HG02840 (cell line): ENCODE measurements around the gene SRSF3.

ENCODE experiments used
- ATAC-seq: cut with Tn5 transposase; IDR thresholded peaks from one replicate; pipeline ENCODE4 v1.9.1; 2021; ENCODE audit warnings: mild to moderate bottlenecking, moderate library complexity, moderate number of reproducible peaks; ENCODE audit not compliant: unreplicated experiment, low FRiP score

The SRSF3 gene

DNA sequence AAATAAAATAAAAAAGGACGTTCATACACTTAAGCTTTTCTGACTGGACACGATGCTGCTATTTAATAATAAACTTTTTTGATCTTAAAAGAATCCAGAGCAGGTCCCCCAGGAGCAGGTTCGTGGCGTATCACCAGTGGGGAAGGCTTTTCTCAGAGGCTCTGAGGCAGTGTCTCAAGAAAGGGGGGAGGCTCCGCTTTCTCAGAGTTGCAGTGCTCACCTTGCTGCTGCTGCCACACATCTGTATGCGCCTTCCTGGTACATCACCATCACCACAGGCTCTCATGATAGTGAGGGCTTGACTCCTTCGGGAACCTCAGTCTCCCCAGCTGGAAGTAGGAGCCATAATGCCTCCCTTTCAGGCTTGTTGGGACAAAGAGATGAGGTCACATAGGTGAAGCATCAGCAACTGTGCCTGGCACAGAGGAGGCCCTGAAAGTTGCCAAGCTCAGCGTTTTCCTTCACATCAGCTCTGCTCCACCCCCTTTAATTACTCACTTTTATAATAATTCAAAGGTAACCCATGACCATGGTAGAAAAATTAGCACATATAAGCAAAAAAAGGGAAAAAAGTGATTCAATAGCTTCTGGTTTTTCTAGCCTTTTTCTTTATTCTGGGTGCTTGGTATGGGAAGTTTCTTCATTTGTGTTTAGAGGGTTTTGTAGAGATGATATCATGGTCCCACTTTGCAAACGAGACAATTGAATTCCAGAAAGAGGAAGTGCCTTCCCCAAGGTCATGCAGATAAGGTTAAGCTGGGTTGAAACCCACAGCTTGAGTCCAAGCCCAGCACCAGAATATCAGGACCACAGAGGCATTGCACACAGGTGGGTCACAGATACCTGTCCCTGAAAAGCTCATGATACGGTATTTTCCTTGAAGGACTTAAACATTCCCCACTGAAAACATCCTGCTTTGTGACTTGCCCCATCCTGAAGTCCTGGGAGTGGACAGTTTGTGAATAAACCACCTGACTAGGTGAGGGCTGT is 24.5 kb downstream of the SRSF3 start:
- ATAC-seq: no peak

DNA sequence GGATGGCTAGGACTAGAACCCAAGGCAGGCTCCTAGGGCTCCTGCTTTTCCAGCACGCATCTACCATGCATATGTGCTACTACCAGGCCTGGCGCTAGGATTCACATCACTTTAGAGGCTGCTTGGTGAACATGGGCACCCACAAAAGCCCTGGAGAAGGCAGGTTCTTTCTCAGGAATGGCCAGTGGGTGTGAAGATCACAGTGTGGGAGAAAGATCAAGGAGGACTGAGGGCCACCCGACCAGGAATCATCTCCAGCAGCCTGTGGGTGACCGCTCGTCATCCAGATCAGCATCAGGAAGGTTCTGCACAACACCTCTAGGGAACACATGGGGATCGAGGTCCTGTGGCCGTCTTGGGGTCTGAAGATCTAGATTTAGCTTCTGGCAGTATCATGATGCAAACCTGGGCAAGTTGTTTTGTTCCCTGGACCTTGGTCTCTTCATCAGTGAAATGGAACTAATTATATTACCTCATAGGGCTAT is 27.3 kb downstream of the SRSF3 start:
- ATAC-seq: no peak

DNA sequence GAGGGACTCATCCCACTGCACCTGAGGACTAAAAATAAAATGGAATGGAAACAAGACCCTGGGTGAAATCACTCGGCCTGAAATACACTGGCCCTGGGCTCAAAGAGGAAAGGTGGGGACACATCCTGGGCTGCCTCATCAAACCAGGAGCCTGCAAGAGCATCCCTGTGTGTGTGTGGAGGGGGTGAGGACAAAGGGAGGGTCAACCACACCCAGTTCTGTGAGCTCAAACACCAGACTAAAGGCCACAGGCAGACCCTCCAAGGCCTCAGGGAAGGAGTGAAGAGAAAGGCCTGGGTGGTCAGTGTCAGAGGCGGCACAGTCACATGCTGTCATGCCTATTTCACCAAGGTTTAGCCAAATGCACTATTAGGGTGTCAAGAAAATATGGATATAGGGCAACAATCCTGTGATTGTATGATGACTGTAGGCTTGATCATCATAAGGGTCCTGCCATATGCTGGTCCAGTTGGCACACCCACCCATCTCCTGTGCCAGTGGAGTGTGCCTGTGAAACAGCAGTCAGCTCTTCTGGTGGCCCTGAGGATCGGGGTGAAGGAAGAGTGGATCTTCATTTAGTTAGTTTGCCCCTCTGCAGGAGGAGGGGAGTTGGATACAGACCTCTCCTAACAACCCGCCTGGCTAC is 28.9 kb downstream of the SRSF3 start:
- ATAC-seq: no peak

DNA sequence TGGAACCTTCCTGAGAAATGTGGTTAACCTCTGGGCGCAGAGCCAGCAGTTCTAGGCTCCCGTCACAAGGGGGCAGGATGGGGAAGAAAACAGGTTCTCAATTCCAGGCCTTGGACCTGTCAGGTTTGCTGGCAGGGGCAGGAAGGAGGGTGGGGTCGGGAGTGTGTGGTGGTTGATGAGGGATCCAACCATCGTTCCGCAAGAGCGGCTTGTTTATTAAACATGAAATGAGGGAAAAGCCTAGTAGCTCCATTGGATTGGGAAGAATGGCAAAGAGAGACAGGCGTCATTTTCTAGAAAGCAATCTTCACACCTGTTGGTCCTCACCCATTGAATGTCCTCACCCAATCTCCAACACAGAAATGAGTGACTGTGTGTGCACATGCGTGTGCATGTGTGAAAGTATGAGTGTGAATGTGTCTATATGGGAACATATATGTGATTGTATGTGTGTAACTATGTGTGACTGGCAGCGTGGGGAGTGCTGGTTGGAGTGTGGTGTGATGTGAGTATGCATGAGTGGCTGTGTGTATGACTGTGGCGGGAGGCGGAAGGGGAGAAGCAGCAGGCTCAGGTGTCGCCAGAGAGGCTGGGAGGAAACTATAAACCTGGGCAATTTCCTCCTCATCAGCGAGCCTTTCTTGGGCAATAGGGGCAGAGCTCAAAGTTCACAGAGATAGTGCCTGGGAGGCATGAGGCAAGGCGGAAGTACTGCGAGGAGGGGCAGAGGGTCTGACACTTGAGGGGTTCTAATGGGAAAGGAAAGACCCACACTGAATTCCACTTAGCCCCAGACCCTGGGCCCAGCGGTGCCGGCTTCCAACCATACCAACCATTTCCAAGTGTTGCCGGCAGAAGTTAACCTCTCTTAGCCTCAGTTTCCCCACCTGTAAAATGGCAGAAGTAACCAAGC is 29.6 kb downstream of the SRSF3 start:
- ATAC-seq: no peak

DNA sequence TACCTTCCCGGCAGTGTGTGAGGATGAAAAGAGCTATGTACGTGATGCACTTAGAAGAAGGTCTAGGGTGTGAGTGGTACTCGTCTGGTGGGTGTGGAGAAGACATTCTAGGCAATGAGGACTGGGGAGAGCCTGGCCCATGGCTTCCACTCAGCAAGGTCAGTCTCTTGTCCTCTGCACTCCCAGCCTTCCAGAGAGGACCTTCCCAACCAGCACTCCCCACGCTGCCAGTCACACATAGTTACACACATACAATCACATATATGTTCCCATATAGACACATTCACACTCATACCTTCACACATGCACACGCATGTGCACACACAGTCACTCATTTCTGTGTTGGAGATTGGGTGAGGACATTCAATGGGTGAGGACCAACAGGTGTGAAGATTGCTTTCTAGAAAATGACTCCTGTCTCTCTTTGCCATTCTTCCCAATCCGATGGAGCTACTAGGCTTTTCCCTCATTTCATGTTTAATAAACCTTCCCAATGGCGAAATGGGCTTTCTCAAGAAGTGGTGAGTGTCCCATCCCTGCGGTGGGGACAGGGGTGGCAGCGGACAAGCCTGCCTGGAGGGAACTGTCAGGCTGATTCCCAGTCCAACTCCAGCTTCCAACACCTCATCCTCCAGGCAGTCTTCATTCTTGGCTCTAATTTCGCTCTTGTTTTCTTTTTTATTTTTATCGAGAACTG is 30.4 kb downstream of the SRSF3 start:
- no peak for ATAC-seq

DNA sequence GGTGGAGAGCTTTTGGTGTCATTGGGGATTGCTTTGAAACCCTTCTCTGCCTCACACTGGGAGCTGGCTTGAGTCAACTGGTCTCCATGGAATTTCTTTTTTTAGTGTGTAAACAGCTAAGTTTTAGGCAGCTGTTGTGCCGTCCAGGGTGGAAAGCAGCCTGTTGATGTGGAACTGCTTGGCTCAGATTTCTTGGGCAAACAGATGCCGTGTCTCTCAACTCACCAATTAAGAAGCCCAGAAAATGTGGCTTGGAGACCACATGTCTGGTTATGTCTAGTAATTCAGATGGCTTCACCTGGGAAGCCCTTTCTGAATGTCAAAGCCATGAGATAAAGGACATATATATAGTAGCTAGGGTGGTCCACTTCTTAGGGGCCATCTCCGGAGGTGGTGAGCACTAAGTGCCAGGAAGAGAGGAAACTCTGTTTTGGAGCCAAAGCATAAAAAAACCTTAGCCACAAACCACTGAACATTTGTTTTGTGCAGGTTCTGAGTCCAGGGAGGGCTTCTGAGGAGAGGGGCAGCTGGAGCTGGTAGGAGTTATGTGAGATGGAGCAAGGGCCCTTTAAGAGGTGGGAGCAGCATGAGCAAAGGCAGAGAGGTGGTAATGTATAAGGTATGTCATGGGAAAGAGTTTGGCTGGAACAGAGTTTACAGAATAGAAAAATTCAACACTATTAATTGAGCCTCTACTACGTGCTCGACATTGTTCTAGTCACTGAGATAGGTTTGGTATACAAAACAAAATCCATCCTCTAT is 31.2 kb downstream of the SRSF3 start:
- no peak for ATAC-seq

DNA sequence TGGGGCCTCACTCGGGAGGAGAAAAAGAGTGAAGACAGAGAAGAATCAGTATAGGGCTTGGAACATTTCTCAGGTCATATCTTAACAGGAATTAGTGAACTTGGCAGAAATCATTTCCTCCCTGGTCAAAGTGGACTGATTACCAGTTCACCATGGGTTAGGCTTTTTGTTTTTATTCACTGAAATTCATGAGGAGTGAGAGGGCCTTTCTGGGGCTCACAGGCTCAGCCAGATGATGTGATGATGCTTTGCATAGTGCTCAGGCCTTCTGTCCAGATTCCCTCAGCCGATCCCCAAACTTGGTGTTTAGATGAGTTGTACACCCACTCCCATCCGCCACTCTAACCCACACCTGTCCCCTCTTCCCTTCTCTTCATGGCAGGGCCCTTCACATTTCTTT is 32.5 kb downstream of the SRSF3 start:
- no peak for ATAC-seq

DNA sequence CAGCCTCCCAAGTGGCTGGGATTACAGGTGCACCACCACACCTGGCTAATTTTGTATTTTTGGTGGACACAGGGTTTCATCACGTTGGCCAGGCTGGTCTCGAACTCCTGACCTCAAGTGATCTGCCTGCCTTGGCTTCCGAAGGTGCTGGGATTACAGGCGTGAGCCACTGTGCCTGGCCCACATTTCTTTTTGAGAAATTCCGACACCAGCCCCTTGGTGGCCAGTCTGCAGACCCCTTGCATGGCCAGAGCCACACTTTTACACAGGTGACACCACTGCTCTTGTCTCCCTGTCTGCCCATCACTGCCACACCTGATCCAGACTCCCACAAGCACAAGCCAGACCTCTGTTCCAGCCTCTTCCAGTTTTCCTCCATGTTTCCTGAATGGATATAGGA is 33.0 kb downstream of the SRSF3 start:
- no peak for ATAC-seq

DNA sequence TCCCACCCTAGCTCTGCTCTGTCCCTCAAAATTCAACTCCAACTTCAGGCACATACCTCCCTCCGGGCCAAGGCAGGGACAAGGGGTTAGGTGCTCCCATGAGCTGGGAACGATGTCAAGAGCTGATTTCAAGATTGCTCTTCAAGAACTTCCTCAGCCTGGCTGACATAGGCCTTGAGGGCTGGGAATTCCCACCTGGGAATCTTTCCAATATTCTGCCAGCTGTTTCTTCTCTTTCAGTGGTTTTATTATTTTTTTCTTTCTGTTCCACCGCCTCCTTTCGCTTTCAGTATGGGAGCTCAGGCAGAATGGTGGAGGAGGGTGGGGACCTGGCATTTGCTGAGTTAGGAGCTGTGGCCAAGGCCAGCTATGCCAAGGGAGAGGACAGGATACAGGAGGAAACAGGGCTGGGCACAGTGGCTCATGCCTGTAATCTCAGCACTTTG is 33.7 kb downstream of the SRSF3 start:
- ATAC-seq: no peak

DNA sequence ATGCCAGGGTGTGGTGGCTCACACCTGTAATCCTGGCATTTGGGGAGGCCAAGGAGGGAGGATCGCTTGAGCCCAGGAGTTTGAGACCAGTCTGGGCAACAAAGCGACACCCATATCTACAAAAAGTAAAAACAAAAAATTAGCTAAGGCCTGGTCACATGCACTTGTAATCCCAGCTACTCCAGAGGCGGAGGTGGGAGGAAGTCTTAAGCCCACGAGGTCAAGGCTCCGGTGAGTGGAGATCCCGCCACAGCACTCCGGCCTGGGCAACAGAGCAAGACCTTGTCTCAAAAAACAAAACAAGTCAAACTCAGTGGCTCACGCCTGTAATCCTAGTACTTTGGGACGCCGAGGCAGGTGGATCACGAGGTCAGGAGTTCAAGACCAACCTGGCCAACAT is 35.6 kb downstream of the SRSF3 start:
- no peak for ATAC-seq

DNA sequence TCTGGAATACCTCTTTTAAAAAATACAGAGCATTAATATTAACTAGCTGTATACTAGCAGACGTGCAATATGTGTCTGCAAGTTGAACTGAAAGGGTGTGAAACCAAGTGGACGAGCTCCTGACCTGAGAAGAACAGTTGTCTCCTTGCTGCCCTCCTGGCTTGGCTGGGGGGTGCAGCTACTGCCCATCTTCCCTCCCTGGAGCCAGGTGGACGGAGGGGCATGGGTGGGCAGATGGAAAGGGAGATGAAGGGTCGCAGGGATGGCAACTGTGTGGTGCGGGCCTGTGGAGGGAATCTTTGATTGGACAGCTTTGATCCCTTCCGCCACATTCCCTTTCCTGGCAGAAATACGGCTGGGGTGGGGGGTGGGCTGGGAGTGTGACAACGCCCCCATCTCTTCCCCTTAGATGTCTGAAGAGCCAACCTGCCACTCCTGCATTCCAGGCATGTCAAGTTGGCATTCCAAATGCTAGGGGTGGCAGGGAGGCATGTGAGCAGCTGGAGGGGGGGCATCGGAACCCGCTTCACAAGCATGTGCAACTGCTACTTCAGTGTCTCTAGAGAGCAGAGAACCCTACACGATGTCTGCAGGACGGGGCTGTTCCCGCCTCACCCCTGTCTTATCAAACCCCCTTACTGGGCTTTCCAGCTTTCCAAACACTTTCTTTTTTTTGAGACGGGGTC is 37.3 kb downstream of the SRSF3 start:
- ATAC-seq: no peak

DNA sequence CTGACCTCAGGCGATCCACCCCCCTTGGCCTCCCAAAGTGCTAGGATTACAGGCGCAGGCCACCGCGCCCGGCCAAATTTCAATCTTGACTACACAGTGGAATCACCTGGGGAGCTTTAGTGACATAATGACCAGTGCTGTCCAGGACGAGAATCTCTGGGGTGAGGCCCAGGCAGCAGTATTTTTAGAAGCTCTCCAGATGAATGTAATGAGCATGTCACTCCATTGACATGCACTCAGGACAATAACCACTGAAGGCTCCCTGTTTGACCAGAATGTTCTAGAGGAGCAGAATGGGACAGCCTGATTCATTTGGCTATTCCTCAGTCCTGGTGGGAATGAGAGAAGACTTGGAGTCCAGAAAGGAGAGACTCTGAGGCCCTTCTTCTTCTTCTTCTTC is 39.2 kb downstream of the SRSF3 start:
- no peak for ATAC-seq

DNA sequence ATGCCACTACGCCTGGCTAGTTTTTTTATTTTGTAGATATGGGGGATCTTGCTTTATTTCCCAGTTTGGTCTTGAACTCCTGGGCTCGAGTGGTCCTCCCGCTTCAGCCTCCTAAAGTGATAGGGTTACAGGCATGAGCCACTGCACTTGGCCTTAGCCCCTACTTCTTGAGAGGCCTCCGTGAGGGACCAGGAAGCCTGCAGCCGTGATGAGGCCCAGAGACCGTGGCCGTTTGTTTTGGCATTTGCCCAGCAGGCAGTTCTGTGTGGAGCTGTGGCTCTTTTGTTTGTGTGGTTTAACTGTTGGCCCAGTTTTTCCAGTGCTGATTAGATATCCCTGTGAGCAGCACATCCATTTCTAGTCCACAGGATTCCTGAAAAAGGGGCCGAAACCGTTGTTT is 39.8 kb downstream of the SRSF3 start:
- no peak for ATAC-seq

DNA sequence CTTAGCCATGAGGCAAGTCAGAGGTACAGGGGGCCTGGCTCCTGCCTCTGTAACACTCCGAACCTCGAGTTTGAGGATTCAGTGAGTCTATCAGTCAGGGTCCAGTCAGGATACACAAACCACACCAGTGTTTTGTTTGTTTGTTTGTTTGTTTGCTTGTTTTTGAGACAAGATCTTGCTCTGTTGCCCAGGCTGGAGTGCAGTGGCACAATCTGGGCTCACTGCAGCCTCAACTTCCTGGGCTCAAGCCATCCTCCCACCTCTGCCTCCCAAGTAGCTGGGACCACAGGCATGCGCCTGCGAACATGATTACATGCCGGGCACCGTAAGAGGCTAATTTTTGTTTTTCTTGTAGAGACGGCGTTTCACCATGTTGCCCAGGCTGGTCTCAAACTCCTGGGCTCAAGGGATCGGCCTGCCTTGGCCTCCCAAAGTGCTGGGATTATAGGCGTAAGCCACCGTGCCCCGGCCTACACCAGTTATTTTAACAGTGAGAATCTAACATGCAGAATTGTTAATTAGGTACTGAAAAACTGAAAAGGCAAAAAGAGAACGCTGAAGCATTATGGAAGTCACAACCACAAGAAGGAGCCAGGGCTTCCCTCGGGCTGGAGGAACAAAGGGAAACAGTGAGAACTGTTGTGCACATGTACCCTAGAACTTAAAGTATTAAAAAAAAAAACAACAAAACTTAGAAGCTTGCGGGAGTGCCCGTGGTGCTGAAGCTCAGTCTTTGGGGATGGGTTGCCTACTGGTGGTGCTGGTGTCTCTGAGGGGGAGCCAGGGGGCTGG is 40.4 kb downstream of the SRSF3 start:
- ATAC-seq: no peak

DNA sequence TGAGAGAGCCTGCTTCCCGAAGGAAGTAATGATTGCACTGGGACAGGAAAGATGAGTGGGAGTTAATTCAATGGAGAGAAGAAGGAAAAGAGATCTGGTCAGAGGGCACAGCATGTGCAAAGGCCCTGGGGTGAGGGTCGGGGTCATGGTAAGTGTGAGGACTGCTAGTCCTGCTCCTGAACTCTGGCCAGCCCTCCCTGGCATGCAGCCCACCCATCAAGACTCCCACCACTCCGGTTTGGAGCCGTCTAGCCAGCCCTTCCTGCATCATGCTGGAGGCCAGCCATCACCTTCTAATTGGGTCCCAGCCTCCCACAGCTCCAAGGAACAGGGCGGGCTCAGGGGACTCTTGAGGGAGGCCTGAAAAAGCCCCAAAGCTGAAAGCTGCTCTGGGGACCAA is 42.1 kb downstream of the SRSF3 start:
- ATAC-seq: no peak

DNA sequence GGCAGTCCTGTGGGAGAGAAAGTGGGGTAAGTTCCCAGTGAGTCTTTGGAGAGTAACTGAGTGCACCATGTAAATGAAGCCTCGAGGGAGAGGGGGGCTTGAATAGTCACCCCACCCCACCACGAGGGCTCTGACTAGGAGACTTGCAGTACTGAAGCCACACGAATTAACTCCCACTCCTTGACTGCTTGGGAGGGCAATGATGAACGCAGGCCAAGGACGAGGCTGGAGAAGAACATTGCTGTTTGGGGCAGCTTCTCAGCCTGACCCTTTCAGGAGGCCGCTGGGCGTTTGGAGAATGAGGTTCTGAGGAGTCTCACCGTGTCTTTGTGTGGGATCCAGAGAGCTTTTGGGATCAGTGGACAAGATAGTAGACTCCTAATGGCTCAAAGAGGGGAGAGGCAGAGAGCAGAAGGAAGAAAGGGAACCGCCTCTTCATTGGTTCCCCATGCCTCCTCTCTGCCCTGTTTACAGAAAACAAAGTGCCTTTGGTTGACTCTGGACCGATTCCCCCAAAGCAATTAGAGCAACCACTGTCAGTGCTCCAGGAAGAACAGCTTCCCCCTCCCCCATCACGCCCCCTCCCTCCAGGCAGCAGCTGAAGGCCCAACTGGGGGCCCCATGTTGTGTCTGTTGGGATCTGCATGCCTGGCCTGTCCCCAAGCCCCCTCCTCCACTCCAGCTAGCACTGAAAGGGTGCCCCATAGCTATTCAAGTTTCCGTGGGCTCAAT is 42.7 kb downstream of the SRSF3 start:
- ATAC-seq: no peak

DNA sequence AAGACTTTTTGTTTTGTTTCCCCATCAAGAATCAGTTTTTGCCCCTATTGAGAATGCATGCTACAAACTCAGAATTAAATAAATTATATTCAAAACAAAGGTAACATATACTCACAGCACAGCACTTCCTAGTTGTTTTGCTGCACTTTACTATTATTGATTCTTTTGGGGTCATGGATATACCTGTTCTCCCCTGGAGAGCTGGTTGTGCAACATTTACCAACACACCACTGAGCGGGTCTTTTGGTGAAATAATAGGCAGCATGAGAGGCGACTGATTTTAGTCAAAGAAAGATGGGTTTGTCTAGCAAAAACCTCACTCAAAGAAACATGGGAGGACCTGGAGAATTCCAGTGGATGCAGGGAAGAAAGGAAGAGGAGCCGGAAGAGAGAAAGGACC is 44.4 kb downstream of the SRSF3 start:
- no peak for ATAC-seq
